Activated T-cell treated with anti-CD3 and anti-CD28 coated beads, Interleukin-2, amount 50 U/mL, for 24 hours (primary cell): ENCODE data around the gene RAI1.
A peak's percentile ranks its signal among the peaks of the same experiment; 100 is the strongest.

ENCODE experiments used
- DNase-seq: peaks from one replicate; pipeline ENCODE4 v3.0.0-alpha.2; 2020
- H3K27ac Mint-ChIP-seq: 2 replicates; pipeline ENCODE4 v1.8.0; 2020; ENCODE audit warnings: mild to moderate bottlenecking, mixed read lengths
- H3K27me3 Mint-ChIP-seq: 2 replicates; pipeline ENCODE4 v1.8.0; 2020; ENCODE audit warnings: mixed read lengths
- H3K36me3 Mint-ChIP-seq: 2 replicates; pipeline ENCODE4 v1.8.0; 2020; ENCODE audit warnings: low read depth, mixed read lengths
- H3K4me1 Mint-ChIP-seq: 2 replicates; pipeline ENCODE4 v1.8.0; 2020; ENCODE audit warnings: low read depth, mixed read lengths
- H3K4me3 Mint-ChIP-seq: 2 replicates; pipeline ENCODE4 v1.8.0; 2020; ENCODE audit warnings: mild to moderate bottlenecking, moderate library complexity, mixed read lengths
- H3K9me3 Mint-ChIP-seq: 2 replicates; pipeline ENCODE4 v1.8.0; 2020; ENCODE audit warnings: mixed read lengths

The RAI1 gene

DNA sequence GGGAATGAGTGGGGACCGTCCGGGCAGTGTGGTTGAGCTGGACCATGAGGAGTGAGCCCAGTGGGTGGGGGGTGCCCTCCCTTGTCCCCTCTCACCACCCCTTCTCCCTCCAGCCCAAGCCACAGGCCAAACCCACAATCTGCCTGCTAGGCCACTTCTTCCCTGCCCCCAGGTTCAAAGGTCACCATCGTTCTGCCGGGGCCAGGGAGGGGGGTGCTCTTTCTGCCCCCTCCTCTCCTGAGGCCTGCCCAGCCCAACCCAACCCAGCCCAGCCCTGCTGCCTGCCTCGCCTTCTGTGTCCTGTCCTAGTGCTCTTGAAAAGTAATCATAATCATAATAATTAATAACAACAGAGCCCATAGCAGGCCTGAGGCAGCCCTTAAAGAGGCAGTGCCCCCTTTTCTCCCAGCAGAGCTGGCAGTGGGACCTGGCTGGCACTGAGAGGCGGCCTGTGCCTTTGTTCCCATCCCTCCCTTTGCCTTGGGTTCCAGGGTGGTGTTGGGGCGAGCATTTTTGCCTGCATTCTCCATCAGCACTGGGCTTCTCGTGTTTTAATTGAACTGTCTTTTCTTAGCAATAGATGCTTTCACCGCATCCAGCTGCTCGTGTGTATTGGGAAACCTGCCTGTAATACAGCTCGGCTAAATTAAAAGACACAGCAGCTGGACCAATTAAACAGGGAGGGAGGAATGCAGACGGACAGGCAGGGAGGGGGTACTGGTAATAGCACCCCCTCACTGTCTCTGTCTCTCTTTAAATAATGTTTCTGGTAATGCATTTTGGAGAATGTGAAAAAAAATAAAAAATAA is 108.8 kb downstream of the RAI1 start:
- Mint-ChIP-seq H3K27ac (no peak overlapping the region), H3K36me3 (peaks cover 16% of the 10 kb centered on the region), H3K27me3 (no peaks in the 10 kb centered on the region), H3K4me1 (peaks cover 32% of the 10 kb centered on the region), H3K4me3 (no peak overlapping the region), H3K9me3 (no peaks in the 10 kb centered on the region)
- DNase-seq, result no peak

DNA sequence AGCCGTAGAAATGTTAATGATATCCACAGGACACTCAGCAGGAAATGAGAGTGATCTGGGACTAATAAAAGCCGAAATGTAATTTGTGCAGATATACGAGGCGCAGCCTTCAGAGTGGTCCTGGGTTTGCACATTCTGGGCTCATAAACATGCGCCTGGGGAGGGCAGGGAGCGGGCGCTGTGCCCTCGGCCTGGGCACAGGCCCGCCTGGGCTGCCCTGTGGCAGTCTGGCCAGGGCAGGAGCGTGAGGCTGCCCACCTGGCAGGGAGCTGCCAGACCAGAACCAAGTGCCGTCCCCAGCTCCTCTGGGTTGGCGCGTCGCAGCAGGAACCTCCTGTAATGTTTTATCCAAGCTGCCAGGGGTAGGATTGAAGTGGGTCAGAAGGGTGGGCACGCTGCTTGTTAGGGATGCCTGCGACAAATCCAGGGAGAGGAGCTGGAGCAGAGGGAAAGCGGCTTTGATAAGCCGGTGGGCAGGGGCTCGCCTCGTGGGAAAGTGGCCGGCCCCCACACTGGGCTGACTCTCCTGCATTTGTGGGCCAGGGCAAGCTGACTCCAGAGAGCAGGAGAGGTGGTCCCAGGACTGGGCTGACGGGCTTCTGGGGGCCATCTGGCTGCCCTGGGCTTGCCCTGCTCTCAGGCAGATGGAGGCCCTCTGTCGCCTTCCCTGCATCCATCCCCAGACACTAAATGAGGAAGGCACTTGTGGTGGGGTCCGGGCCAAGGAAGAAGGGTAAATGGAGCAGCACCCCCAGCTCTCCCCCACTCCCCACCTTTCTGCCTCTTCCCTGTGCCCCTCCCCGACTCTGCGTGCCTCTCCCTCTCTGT is 109.6 kb downstream of the RAI1 start:
- peaks cover 24% of the 10 kb centered on the region for H3K36me3 Mint-ChIP-seq
- H3K9me3 Mint-ChIP-seq, result no peaks in the 10 kb centered on the region
- peaks cover 25% of the 10 kb centered on the region for H3K4me1 Mint-ChIP-seq
- H3K4me3 Mint-ChIP-seq, result no peak overlapping the region
- no peak for DNase-seq
- H3K27ac Mint-ChIP-seq, result no peak overlapping the region
- no peaks in the 10 kb centered on the region for H3K27me3 Mint-ChIP-seq

DNA sequence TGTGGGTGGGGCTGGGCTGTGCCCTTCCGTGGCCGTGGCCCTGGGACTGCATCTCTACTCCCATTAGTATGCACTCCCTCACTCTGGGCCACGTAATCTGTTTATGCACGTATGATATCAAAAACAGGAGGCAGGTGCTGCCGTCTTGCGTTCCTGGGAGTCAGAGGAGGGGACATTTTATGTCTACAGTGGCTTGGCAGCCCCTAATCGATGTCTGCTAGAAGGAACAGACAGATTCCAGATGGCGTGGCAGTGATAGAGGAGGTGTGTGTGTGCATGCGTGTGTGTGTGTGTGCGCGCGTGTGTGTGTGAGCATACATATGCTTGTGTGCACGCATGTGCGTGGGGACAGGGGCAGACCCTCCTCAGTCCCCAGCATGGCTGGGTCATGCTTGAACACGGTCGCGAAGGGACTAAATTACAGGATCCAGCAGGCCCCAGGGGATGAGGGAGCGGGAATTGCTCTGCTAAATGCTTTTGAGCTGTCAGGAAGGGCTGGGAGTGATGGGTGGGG is 110.8 kb downstream of the RAI1 start:
- no peaks in the 10 kb centered on the region for H3K9me3 Mint-ChIP-seq
- DNase-seq, result no peak
- no peak overlapping the region for H3K4me3 Mint-ChIP-seq
- H3K27me3 Mint-ChIP-seq, result no peaks in the 10 kb centered on the region
- H3K27ac Mint-ChIP-seq, result peak overlapping the region; percentile 55
- peaks cover 34% of the 10 kb centered on the region for H3K36me3 Mint-ChIP-seq
- H3K4me1 Mint-ChIP-seq, result peaks cover 25% of the 10 kb centered on the region

DNA sequence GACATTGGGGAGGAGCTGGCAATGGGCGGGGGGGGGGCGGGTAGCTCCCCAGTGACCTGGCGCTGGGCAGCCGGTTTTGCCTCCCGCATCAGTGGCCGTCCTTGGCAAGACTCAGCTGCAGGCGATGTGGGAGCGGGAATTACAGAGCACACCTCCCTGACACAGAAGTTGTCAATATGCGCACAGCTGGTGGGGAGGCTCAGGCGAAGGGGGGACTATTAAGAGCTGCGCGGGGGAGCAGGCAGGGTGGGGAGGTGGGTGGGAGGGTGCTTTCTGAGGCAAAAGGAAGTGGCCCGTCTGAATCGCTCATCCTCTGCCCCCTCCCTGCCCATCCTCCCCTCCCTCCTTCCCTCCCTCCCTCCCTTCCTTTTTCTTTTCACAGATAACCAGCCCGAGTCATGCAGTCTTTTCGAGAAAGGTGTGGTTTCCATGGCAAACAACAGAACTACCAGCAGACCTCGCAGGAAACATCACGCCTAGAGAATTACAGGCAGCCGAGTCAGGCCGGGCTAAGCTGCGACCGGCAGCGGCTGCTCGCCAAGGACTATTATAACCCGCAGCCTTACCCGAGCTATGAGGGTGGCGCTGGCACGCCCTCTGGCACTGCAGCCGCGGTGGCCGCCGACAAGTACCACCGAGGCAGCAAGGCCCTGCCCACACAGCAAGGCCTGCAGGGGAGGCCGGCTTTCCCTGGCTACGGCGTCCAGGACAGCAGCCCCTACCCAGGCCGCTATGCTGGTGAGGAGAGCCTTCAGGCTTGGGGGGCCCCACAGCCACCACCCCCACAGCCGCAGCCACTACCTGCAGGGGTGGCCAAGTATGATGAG is 111.5 kb downstream of the RAI1 start:
- peak overlapping the region; percentile 27 for H3K4me3 Mint-ChIP-seq
- DNase-seq, result peak; percentile 63
- H3K4me1 Mint-ChIP-seq, result peaks cover 25% of the 10 kb centered on the region
- H3K36me3 Mint-ChIP-seq, result peaks cover 40% of the 10 kb centered on the region
- H3K27ac Mint-ChIP-seq, result peak overlapping the region; percentile 68
- no peaks in the 10 kb centered on the region for H3K9me3 Mint-ChIP-seq
- no peaks in the 10 kb centered on the region for H3K27me3 Mint-ChIP-seq

DNA sequence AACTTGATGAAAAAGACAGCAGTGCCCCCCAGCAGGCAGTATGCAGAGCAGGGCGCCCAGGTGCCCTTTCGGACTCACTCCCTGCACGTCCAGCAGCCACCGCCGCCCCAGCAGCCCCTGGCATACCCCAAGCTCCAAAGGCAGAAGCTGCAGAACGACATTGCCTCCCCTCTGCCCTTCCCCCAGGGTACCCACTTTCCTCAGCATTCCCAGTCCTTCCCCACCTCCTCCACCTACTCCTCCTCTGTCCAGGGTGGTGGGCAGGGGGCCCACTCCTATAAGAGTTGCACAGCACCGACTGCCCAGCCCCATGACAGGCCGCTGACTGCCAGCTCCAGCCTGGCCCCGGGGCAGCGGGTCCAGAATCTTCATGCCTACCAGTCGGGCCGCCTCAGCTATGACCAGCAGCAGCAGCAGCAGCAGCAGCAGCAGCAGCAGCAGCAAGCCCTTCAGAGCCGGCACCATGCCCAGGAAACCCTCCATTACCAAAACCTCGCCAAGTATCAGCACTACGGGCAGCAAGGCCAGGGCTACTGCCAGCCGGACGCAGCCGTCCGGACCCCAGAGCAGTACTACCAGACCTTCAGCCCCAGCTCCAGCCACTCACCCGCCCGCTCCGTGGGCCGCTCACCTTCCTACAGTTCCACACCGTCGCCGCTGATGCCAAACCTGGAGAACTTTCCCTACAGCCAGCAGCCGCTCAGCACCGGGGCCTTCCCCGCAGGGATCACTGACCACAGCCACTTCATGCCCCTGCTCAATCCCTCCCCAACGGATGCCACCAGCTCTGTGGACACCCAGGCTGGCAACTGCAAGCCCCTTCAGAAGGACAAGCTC is 112.3 kb downstream of the RAI1 start:
- H3K4me1 Mint-ChIP-seq, result peaks cover 25% of the 10 kb centered on the region
- H3K27me3 Mint-ChIP-seq, result no peaks in the 10 kb centered on the region
- H3K27ac Mint-ChIP-seq, result peak overlapping the region; percentile 50
- H3K9me3 Mint-ChIP-seq, result no peaks in the 10 kb centered on the region
- peaks cover 42% of the 10 kb centered on the region for H3K36me3 Mint-ChIP-seq
- no peak overlapping the region for H3K4me3 Mint-ChIP-seq
- no peak for DNase-seq

DNA sequence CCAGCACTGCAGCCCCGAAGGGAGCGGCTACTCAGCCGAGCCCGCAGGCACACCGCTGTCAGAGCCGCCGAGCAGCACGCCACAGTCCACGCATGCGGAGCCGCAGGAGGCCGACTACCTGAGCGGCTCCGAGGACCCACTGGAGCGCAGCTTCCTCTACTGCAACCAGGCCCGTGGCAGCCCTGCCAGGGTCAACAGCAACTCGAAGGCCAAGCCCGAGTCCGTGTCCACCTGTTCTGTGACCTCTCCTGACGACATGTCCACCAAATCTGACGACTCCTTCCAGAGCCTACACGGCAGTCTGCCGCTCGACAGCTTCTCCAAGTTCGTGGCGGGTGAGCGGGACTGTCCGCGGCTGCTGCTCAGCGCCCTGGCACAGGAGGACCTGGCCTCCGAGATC is 113.1 kb downstream of the RAI1 start:
- Mint-ChIP-seq H3K9me3 (no peaks in the 10 kb centered on the region), H3K4me3 (no peak overlapping the region), H3K27ac (no peak overlapping the region), H3K27me3 (no peaks in the 10 kb centered on the region), H3K4me1 (peaks cover 25% of the 10 kb centered on the region), H3K36me3 (peaks cover 44% of the 10 kb centered on the region)
- DNase-seq, result no peak

DNA sequence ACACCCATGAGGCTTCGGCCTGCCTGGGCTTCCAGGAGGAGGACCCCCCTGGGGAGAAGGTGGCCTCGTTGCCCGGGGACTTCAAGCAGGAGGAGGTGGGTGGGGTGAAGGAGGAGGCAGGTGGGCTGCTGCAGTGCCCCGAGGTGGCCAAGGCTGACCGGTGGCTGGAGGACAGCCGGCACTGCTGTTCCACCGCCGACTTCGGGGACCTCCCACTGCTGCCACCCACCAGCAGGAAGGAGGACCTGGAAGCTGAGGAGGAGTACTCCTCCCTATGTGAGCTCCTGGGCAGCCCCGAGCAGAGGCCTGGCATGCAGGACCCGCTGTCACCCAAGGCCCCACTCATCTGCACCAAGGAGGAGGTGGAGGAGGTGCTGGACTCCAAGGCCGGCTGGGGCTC is 114.0 kb downstream of the RAI1 start:
- Mint-ChIP-seq H3K4me3 (no peak overlapping the region), H3K36me3 (peaks cover 47% of the 10 kb centered on the region), H3K27me3 (no peaks in the 10 kb centered on the region), H3K9me3 (no peaks in the 10 kb centered on the region), H3K27ac (no peak overlapping the region), H3K4me1 (peaks cover 25% of the 10 kb centered on the region)
- DNase-seq, result no peak

DNA sequence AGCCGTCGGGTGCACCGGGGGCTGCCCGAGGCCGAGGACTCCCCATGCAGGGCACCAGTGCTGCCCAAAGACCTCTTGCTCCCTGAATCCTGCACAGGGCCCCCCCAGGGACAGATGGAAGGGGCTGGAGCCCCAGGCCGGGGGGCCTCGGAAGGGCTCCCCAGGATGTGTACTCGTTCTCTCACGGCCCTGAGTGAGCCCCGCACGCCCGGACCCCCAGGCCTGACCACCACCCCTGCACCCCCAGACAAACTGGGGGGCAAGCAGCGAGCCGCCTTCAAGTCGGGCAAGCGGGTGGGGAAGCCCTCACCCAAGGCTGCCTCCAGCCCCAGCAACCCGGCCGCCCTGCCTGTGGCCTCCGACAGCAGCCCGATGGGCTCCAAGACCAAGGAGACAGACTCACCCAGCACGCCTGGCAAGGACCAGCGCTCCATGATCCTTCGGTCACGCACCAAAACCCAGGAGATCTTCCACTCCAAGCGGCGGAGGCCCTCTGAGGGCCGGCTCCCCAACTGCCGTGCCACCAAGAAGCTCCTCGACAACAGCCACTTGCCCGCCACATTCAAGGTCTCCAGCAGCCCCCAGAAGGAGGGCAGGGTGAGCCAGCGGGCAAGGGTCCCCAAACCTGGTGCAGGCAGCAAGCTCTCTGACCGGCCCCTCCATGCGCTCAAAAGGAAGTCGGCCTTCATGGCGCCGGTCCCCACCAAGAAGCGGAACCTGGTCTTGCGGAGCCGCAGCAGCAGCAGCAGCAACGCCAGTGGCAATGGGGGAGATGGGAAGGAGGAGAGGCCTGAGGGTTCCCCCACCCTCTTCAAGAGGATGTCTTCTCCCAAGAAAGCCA is 114.9 kb downstream of the RAI1 start:
- Mint-ChIP-seq H3K9me3 (no peaks in the 10 kb centered on the region), H3K27ac (no peak overlapping the region), H3K4me1 (peaks cover 25% of the 10 kb centered on the region), H3K4me3 (no peak overlapping the region), H3K36me3 (peaks cover 47% of the 10 kb centered on the region), H3K27me3 (no peaks in the 10 kb centered on the region)
- no peak for DNase-seq

DNA sequence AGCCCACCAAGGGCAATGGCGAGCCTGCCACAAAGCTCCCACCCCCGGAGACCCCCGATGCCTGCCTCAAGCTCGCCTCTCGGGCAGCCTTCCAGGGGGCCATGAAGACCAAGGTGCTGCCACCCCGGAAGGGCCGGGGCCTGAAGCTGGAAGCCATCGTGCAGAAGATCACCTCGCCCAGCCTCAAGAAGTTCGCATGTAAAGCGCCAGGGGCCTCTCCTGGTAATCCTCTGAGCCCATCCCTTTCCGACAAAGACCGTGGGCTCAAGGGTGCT is 115.5 kb downstream of the RAI1 start:
- no peak overlapping the region for H3K4me3 Mint-ChIP-seq
- no peak for DNase-seq
- H3K27ac Mint-ChIP-seq, result no peak overlapping the region
- H3K36me3 Mint-ChIP-seq, result peaks cover 47% of the 10 kb centered on the region
- peaks cover 22% of the 10 kb centered on the region for H3K4me1 Mint-ChIP-seq
- H3K9me3 Mint-ChIP-seq, result no peaks in the 10 kb centered on the region
- no peaks in the 10 kb centered on the region for H3K27me3 Mint-ChIP-seq

DNA sequence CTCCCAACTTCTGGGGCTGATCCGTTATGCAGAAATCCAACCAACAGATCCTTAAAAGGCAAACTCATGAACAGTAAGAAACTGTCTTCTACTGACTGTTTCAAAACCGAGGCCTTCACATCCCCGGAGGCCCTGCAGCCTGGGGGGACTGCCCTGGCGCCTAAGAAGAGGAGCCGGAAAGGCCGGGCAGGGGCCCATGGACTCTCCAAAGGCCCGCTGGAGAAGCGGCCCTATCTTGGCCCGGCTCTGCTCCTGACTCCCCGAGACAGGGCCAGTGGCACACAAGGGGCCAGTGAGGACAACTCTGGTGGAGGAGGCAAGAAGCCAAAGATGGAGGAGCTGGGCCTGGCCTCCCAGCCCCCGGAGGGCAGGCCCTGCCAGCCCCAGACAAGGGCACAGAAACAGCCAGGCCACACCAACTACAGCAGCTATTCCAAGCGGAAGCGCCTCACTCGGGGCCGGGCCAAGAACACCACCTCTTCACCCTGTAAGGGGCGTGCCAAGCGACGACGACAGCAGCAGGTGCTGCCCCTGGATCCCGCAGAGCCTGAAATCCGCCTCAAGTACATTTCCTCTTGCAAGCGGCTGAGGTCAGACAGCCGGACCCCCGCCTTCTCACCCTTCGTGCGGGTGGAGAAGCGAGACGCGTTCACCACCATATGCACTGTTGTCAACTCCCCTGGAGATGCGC is 116.0 kb downstream of the RAI1 start:
- Mint-ChIP-seq H3K4me3 (no peak overlapping the region), H3K9me3 (no peaks in the 10 kb centered on the region), H3K27me3 (no peaks in the 10 kb centered on the region), H3K36me3 (peaks cover 47% of the 10 kb centered on the region), H3K27ac (peak overlapping the region; percentile 29), H3K4me1 (peaks cover 17% of the 10 kb centered on the region)
- DNase-seq, result no peak

DNA sequence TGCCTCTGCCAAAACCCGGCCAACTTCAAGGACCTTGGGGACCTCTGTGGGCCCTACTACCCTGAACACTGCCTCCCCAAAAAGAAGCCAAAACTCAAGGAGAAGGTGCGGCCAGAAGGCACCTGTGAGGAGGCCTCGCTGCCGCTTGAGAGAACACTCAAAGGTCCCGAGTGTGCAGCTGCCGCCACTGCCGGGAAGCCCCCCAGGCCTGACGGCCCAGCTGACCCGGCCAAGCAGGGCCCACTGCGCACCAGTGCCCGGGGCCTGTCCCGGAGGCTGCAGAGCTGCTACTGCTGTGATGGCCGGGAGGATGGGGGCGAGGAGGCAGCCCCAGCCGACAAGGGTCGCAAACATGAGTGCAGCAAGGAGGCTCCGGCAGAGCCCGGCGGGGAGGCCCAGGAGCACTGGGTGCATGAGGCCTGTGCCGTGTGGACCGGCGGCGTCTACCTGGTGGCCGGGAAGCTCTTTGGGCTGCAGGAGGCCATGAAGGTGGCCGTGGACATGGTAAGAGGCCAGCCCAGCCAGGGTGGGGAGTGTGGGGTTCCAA is 116.8 kb downstream of the RAI1 start:
- no peak overlapping the region for H3K27ac Mint-ChIP-seq
- H3K4me3 Mint-ChIP-seq, result no peak overlapping the region
- no peaks in the 10 kb centered on the region for H3K9me3 Mint-ChIP-seq
- H3K4me1 Mint-ChIP-seq, result peaks cover 10% of the 10 kb centered on the region
- no peaks in the 10 kb centered on the region for H3K27me3 Mint-ChIP-seq
- no peak for DNase-seq
- H3K36me3 Mint-ChIP-seq, result peaks cover 47% of the 10 kb centered on the region

DNA sequence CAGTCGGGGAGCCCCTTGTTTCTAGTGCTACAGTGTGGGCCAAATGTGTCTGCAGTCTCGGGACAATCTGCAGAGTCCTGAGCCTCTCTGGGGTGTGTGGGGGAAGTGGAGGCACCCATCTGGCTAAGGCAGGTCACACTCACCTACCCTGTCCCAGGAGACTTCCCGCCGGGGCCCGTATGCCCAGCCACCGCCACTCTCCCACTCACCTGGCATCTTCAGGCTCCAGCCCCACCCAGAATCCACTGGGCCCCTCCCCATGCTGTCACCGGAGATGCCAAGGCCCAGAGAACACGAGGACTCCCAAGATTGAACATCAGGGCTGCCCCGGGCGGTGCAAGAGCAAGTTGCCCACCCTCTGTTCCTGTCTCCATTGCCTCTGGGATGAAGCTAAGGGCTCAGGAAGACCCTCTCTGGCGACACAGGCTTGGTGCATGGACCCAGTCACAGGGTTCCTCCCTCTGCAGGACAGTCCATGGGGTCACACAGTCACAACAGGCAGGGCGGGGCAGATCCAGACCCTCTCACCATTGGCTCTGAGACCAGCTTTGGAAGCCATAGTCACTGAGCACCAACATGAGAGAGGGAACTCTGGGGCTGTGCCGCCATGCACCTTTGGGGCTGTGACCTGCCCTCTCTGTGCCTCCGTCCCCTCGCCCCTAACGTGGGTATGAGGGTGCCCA is 117.5 kb downstream of the RAI1 start:
- no peaks in the 10 kb centered on the region for H3K27me3 Mint-ChIP-seq
- peaks cover 4% of the 10 kb centered on the region for H3K4me1 Mint-ChIP-seq
- no peak overlapping the region for H3K4me3 Mint-ChIP-seq
- H3K36me3 Mint-ChIP-seq, result peaks cover 43% of the 10 kb centered on the region
- no peaks in the 10 kb centered on the region for H3K9me3 Mint-ChIP-seq
- no peak overlapping the region for H3K27ac Mint-ChIP-seq
- DNase-seq, result no peak
